ENCODE measurements around the gene ANKRD11.

ANKRD11 gene

DNA sequence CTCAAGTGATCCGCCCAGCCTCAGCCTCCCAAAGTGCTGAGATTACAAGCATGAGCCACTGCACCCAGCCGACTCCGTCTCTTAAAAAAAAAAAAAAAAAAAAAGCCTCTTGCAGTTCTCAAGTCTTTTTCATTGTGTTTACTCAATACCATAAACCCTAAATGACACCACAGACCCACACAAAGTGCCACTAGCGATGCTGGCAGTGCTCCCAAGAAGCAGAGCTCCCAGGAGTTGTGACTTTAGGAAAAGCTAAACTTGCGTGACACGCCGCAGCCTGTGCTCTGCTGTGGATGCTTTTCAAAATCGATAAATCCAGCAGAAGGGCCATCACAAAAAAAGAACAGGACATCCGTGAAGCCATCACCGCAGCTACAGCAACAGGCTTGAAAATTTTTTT lies 114.7 kb downstream of the ANKRD11 start:
- TF ChIP-seq, protein P1, sequence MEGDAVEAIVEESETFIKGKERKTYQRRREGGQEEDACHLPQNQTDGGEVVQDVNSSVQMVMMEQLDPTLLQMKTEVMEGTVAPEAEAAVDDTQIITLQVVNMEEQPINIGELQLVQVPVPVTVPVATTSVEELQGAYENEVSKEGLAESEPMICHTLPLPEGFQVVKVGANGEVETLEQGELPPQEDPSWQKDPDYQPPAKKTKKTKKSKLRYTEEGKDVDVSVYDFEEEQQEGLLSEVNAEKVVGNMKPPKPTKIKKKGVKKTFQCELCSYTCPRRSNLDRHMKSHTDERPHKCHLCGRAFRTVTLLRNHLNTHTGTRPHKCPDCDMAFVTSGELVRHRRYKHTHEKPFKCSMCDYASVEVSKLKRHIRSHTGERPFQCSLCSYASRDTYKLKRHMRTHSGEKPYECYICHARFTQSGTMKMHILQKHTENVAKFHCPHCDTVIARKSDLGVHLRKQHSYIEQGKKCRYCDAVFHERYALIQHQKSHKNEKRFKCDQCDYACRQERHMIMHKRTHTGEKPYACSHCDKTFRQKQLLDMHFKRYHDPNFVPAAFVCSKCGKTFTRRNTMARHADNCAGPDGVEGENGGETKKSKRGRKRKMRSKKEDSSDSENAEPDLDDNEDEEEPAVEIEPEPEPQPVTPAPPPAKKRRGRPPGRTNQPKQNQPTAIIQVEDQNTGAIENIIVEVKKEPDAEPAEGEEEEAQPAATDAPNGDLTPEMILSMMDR (conservative IDR thresholded peaks at IDR 0.05; ENCODE audit: low read depth, low read length): no peak
- H3K4me3 ChIP-seq (ENCODE audit: low read depth, low read length): no peak overlapping the region
- no peak for DNase-seq (ENCODE audit: low read depth)

DNA sequence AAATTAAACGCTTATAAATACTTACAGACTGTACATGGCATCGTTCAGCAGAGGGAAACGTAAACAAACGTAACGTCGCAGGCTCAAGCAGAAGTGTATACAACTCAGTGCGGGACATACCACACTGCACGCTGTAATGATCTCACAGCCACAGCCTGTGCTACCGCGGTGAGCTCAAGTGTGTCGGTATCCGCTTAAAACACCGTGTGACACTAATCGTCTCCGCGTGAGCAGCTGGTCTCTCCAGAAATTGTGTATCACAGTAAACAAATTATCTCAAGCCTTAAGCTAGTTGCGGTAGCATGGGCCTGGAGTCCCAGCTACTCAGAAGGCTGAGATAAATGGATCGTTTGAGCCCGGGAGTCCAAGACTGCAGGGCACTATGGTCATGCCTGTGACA lies 115.3 kb downstream of the ANKRD11 start:
- H3K4me3 ChIP-seq (ENCODE audit: low read depth, low read length): no peak overlapping the region
- TF ChIP-seq, protein P1 (conservative IDR thresholded peaks at IDR 0.05; ENCODE audit: low read depth, low read length): no peak
- peak; percentile 58 for DNase-seq (ENCODE audit: low read depth)

DNA sequence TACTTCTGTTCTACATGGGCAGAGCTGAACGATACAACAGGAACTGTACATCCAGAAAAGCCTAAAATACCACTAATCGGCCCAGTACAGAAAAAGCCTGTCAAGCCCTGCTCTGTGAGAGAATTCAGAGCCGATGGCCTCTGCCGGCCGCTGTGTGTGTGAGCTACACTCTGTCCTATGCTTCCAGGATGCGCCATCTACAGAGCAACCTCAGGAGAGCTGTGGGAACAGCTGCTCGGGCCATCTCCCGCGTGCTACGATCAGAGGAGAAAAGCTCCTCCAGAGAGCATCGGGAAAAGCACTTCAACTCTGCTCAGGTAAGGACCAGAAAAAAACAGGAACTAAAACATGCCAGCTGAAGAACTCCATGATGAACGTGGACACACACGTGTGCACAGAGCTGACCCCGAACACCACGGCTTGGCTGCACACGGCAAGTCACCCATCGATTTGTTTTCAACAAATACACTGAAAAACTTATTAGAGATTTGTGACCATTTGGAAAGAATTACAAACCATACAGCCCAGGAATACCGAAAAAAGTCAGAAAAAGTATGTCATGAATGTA lies 115.9 kb downstream of the ANKRD11 start:
- DNase-seq (ENCODE audit: low read depth): peak; percentile 77
- H3K4me3 ChIP-seq (ENCODE audit: low read depth, low read length): no peak overlapping the region
- TF ChIP-seq, protein P1 (conservative IDR thresholded peaks at IDR 0.05; ENCODE audit: low read depth, low read length): peak; percentile 53

DNA sequence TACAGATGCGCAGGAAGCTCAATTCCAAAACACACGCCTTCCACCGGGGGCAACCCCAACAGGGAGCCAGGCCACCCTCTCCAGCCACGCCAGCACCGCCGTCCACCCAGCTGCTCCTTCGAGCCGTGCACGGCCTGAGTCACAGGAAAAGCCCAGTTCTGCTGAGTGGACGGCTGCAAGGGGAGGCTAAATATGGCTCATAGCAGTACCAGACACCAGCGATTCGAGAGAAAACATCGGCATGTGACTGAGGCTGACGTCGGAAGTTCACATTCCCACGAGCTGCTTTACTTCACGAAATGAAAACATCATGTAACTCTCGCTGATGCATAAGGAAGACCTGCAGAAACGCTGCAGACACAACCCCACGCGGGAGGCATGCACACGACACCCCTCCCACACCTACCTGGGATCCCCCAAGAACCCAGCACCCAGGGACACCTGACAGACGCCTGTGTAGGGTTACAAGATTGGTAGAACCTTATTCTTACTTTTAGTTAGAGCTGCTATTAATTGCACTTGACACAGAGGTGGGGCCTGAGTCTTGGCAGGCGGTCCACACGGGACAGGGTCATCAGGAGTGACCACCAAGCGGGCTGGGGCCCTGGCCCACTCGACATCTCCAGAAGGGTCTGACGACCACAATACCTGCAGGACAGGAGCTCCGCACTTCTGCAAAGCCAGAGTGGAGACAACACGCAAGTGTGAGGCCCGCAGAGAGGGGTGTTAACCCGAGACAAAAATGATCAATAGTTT lies 116.8 kb downstream of the ANKRD11 start:
- TF ChIP-seq, protein P1 (conservative IDR thresholded peaks at IDR 0.05; ENCODE audit: low read depth, low read length): no peak
- DNase-seq (ENCODE audit: low read depth): peak; percentile 98
- no peak overlapping the region for H3K4me3 ChIP-seq (ENCODE audit: low read depth, low read length)

DNA sequence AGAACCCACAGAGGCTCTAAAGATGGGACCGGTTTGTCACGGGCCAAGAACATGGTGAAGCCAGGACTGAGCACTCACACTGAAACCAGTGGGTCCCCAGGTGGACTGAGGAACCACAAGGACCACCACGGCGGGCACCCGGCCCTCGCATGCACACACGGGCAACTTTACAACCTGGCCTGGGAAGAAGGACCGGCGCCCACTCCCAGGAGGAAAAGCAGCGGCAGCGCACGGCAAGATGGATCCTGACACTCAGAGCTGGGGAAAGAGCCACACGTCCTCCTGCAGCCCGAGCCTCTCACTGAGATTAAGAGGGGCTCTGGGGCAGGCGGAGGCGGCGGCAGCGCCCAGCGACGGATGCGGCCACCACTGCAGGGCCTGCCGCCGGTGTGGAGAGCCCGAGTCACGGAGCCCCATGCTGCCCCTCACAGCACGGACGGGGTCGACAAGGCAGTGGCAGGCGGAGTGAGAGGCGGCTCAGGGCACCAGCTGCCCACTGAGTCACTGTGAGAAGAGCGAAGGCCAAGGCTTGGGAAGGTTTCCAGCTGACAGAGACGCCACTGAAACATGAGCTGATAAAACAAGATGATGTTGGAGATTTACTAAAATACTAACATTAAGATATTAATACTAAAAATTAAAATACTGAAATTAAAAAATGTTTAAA lies 118.3 kb downstream of the ANKRD11 start:
- TF ChIP-seq, protein P1 (conservative IDR thresholded peaks at IDR 0.05; ENCODE audit: low read depth, low read length): no peak
- H3K4me3 ChIP-seq (ENCODE audit: low read depth, low read length): no peak overlapping the region
- DNase-seq (ENCODE audit: low read depth): peak; percentile 69

DNA sequence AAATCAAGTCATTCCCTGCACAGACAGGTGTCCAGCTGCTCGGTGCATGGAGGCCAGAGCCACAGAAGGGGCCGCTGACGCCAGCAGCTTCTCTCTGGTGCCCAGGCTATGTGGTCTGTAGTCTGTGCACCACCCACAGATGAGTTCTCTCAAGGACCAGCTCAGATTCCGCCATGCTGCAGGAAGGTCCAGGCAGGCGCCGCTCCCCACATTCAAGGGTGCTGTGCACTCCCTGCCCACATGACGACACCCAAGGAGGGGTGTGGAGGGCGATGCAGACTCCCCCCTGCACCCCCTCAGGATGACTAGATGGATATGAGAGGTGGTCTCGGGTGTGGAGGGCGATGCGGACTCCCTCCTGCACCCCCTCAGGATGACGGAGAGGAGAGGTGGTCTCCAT lies 119.0 kb downstream of the ANKRD11 start:
- H3K4me3 ChIP-seq (ENCODE audit: low read depth, low read length): no peak overlapping the region
- TF ChIP-seq, protein P1 (conservative IDR thresholded peaks at IDR 0.05; ENCODE audit: low read depth, low read length): no peak
- DNase-seq (ENCODE audit: low read depth): no peak

All from choroid plexus epithelial cell (primary cell).